SK-N-SH treated with all-trans-retinoic acid at 6 μM for 48 hours (cell line): Measurements from ENCODE around the gene ZFP14.

Source experiments
- ARNTL ChIP-seq: fragments of 450-650 bp; formaldehyde crosslinking; IDR thresholded peaks from 2 replicates; pipeline ENCODE4 v1.5.0; 2020; ENCODE audit warnings: low read depth, mild to moderate bottlenecking, moderate library complexity, borderline replicate concordance
- BACH2 ChIP-seq: fragments of 250-450 bp; sonication (Bioruptor Pico); IDR thresholded peaks from 2 replicates; pipeline ENCODE4 v1.9.0; 2021; ENCODE audit warnings: mild to moderate bottlenecking, borderline replicate concordance
- CREB5 ChIP-seq: fragments of 250-450 bp; sonication (Bioruptor Pico); IDR thresholded peaks from 2 replicates; pipeline ENCODE4 v1.5.1; 2020; ENCODE audit warnings: low read depth, mild to moderate bottlenecking, moderate library complexity
- CSRNP3 ChIP-seq: fragments of 250-450 bp; sonication (Bioruptor Pico); IDR thresholded peaks from 2 replicates; pipeline ENCODE4 v1.5.1; 2021; ENCODE audit warnings: mild to moderate bottlenecking, moderate library complexity
- ISL1 ChIP-seq: fragments of 250-450 bp; sonication (Bioruptor Pico); IDR thresholded peaks from 2 replicates; pipeline ENCODE4 v2.1.2; 2022; ENCODE audit warnings: mild to moderate bottlenecking, moderate library complexity
- OSR1 ChIP-seq: fragments of 250-450 bp; sonication (Bioruptor Pico); IDR thresholded peaks from 2 replicates; pipeline ENCODE4 v1.8.0; 2022; ENCODE audit warnings: moderate library complexity, mild to moderate bottlenecking, inconsistent platforms
- PATZ1 ChIP-seq: fragments of 250-450 bp; sonication (Bioruptor Pico); IDR thresholded peaks from 2 replicates; pipeline ENCODE4 v1.8.0; 2020; ENCODE audit warnings: mild to moderate bottlenecking, moderate library complexity, borderline replicate concordance
- RARB ChIP-seq: fragments of 250-450 bp; sonication (Bioruptor Pico); IDR thresholded peaks from 2 replicates; pipeline ENCODE4 v1.8.0; 2021; ENCODE audit warnings: mild to moderate bottlenecking, moderate library complexity
- SNAI2 ChIP-seq: fragments of 250-450 bp; sonication (Bioruptor Pico); IDR thresholded peaks from 2 replicates; pipeline ENCODE4 v1.5.0; 2020; ENCODE audit warnings: mild to moderate bottlenecking, moderate library complexity
- TSHZ2 ChIP-seq: fragments of 250-450 bp; sonication (Bioruptor Pico); IDR thresholded peaks from 2 replicates; pipeline ENCODE4 v1.5.0; 2020; ENCODE audit warnings: mild to moderate bottlenecking, moderate library complexity
- ZC3H10 ChIP-seq: fragments of 250-450 bp; sonication (Bioruptor Pico); IDR thresholded peaks from 2 replicates; pipeline ENCODE4 v1.5.1; 2021; ENCODE audit warnings: mild to moderate bottlenecking, moderate library complexity
- ZFP3 ChIP-seq: fragments of 250-450 bp; sonication (Bioruptor Pico); IDR thresholded peaks from 2 replicates; pipeline ENCODE4 v1.5.0; 2020; ENCODE audit warnings: mild to moderate bottlenecking, moderate library complexity
- ZFP30 ChIP-seq: fragments of 450-650 bp; formaldehyde crosslinking; IDR thresholded peaks from 2 replicates; pipeline ENCODE4 v1.5.0; 2022; ENCODE audit warnings: mild to moderate bottlenecking, moderate library complexity
- ZNF565 ChIP-seq: fragments of 450-650 bp; formaldehyde crosslinking; conservative IDR thresholded peaks from 2 replicates; pipeline ENCODE4 v1.5.0; 2020; ENCODE audit warnings: low read depth, mild to moderate bottlenecking, moderate library complexity

GRCh38 chr19:36340786-36341372 is 38.1 kb downstream of the ZFP14 start:
- TF ChIP-seq ZFP30 (CRISPR knock-in tag) (no peak), ISL1 (no peak), BACH2 (no peak), TSHZ2 (CRISPR knock-in tag) (no peak), ZFP3 (CRISPR knock-in tag) (no peak), PATZ1 (CRISPR knock-in tag) (no peak), CSRNP3 (CRISPR knock-in tag) (no peak), CREB5 (CRISPR knock-in tag) (no peak), RARB (no peak), ZNF565 (CRISPR knock-in tag) (no peak), ARNTL (CRISPR knock-in tag) (no peak), SNAI2 (no peak), OSR1 (CRISPR knock-in tag) (no peak), ZC3H10 (CRISPR knock-in tag) (no peak)
